Measurements from ENCODE around the gene KSR1.
"Not testable (repeated sequence)": the region's sequence is repeated elsewhere in the genome, so short reads cannot be mapped to it uniquely, and the experiment has no call there.

Gene KSR1

DNA sequence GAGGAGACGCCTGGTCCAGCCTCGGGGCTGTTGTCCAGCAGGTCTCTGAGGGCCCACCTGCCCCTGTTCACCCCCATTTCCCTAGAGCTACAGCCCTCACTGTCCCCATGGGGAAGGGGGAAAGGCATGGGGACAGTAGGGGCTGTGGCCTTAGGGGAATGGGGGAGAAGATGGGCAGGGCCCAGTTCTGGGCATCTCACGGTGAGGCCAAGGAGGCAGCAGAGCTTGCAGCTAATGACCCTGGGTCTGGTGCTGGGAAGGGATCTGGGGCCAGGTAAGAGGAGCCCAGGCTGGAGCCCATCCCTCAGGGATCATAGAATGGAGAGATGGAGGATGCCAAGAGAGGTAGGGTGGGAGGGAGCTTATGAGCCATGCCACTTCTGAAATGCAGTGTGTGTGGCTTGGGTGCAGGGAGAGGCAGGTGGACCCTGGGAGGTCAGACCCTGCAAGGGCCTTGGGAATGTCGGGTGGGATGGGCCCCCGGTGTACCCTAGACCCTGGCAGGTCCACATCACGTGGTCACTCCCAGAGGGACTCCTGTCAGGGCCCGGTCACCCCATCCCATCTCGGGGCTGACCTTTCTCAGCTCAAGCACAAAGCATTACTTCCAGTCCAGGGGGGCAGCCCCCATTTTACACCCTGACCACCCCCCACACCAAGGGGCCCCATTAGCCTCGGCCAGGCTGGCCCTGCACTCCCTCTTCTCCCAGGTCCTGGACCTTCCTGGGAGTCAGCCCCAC is 35.9 kb upstream of the KSR1 start:
- Histone ChIP-seq H3K4me3 (ENCODE audit: control insufficient read depth in 1 of 7, extremely low read depth in 1 of 7, insufficient read depth in 4 of 7, low read depth in 2 of 7, low read length in 6 of 7) (no peak overlapping the region), H3K27ac (ENCODE audit: insufficient read depth in 1 of 2, low read depth in 1 of 2, low read length in 2 of 2, poor library complexity in 1 of 2, severe bottlenecking in 2 of 2) (no peak overlapping the region), H3K36me3 (ENCODE audit: control insufficient read depth in 4 of 4, insufficient read depth in 4 of 4, low read length in 3 of 4) (no peaks in the 10 kb centered on the region), H3K4me1 (ENCODE audit: control extremely low read depth in 1 of 4, control insufficient read depth in 4 of 4, insufficient read depth in 4 of 4, low read length in 3 of 4) (peaks cover 0 to 4% (median 1%) of the 10 kb centered on the region in 4 experiments), H3K27me3 (replicated peaks in 2 of 5; ENCODE audit: control insufficient read depth in 4 of 5, insufficient read depth in 5 of 5, low read length in 4 of 5) (no peaks in the 10 kb centered on the region), H3K9me3 (ENCODE audit: control extremely low read depth in 1 of 5, control insufficient read depth in 4 of 5, insufficient read depth in 2 of 5, low read depth in 1 of 5, low read length in 4 of 5) (no peaks in the 10 kb centered on the region)
- WGBS (ENCODE audit: insufficient coverage), result 83% methylated on average over 6 of the region's 9 CpGs
- CTCF ChIA-PET, result interaction anchor here (2.6 kb wide), 1 partner anchor 31 kb away, joined by 11 read pairs; no protein-coding TSS in a partner anchor
- DNase-seq, result no peak
- POLR2A ChIA-PET, result no interaction called here

DNA sequence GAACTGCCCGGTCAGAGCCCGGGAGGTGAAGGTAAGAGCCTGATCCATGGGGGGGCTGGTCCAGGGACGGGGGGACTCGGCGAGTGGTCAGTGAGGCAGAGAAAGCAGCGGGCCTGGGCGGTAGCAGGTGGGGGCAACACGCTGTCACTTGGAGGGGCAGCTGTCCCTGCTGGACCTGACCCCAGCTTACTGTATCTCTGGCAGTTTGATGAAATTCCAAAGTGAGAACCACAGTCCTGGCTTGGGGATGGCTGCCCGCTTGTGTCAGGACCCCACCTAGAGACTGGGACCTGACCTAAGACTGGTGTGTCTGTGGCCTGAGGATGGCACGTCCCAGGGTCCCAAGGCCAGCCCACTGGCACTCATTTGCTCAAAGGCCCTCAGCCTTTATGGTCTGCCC is 35.1 kb upstream of the KSR1 start:
- H3K27ac ChIP-seq (ENCODE audit: insufficient read depth in 1 of 2, low read depth in 1 of 2, low read length in 2 of 2, poor library complexity in 1 of 2, severe bottlenecking in 2 of 2), result no peak overlapping the region
- H3K36me3 ChIP-seq (ENCODE audit: control insufficient read depth in 4 of 4, insufficient read depth in 4 of 4, low read length in 3 of 4), result no peaks in the 10 kb centered on the region
- WGBS (ENCODE audit: insufficient coverage), result 97% methylated on average over 10 of the region's 10 CpGs
- ChIA-PET POLR2A (no interaction called here), CTCF (interaction anchor here (2.2 to 2.6 kb wide), 2 partner anchors 7 to 31 kb away, joined by 6 to 11 read pairs; no protein-coding TSS in a partner anchor)
- H3K27me3 ChIP-seq (replicated peaks in 2 of 5; ENCODE audit: control insufficient read depth in 4 of 5, insufficient read depth in 5 of 5, low read length in 4 of 5), result no peaks in the 10 kb centered on the region
- no peaks in the 10 kb centered on the region for H3K4me1 ChIP-seq (ENCODE audit: control extremely low read depth in 1 of 4, control insufficient read depth in 4 of 4, insufficient read depth in 4 of 4, low read length in 3 of 4)
- DNase-seq, result no peak
- H3K9me3 ChIP-seq (ENCODE audit: control extremely low read depth in 1 of 5, control insufficient read depth in 4 of 5, insufficient read depth in 2 of 5, low read depth in 1 of 5, low read length in 4 of 5), result no peaks in the 10 kb centered on the region
- no peak overlapping the region for H3K4me3 ChIP-seq (ENCODE audit: control insufficient read depth in 1 of 7, extremely low read depth in 1 of 7, insufficient read depth in 4 of 7, low read depth in 2 of 7, low read length in 6 of 7)

- H3K27ac ChIP-seq (ENCODE audit: insufficient read depth in 1 of 2, low read depth in 1 of 2, low read length in 2 of 2, poor library complexity in 1 of 2, severe bottlenecking in 2 of 2); H3K27me3 ChIP-seq (replicated peaks in 2 of 5; ENCODE audit: control insufficient read depth in 4 of 5, insufficient read depth in 5 of 5, low read length in 4 of 5); H3K9me3 ChIP-seq (ENCODE audit: control extremely low read depth in 1 of 5, control insufficient read depth in 4 of 5, insufficient read depth in 2 of 5, low read depth in 1 of 5, low read length in 4 of 5); DNase-seq; H3K4me1 ChIP-seq (ENCODE audit: control extremely low read depth in 1 of 4, control insufficient read depth in 4 of 4, insufficient read depth in 4 of 4, low read length in 3 of 4); H3K36me3 ChIP-seq (ENCODE audit: control insufficient read depth in 4 of 4, insufficient read depth in 4 of 4, low read length in 3 of 4); H3K4me3 ChIP-seq (ENCODE audit: control insufficient read depth in 1 of 7, extremely low read depth in 1 of 7, insufficient read depth in 4 of 7, low read depth in 2 of 7, low read length in 6 of 7); POLR2A ChIA-PET: not testable (repeated sequence)
- WGBS (ENCODE audit: insufficient coverage), result 92% methylated on average over 4 of the region's 6 CpGs
- CTCF ChIA-PET, result interaction anchor here (2.2 to 2.6 kb wide), 2 partner anchors 8 to 32 kb away, joined by 6 to 11 read pairs; no protein-coding TSS in a partner anchor
These were observed 34.6 kb upstream of the KSR1 start for GRCh38 chr17:27421626-27422025.

DNA sequence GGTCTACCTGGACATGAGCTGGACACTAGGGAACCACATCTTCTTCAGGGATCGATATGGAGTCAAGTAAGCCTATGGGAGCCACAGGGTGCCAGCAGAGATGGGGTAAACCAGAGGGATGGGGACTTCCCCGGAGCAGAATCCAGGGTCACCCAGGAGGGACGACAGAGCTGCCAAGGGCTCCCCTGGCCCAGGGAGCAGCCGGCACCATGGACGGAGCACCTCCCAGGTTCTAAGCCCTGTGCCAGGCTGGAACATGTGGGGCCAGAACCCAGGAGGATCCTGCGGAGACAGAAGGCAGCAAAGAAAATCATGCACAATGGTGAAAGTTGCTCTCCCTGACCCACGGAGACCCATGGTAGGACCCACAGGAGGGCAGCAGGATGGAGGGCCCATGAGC is 33.6 kb upstream of the KSR1 start:
- Histone ChIP-seq H3K27me3 (replicated peaks in 2 of 5; ENCODE audit: control insufficient read depth in 4 of 5, insufficient read depth in 5 of 5, low read length in 4 of 5) (no peaks in the 10 kb centered on the region), H3K4me1 (ENCODE audit: control extremely low read depth in 1 of 4, control insufficient read depth in 4 of 4, insufficient read depth in 4 of 4, low read length in 3 of 4) (no peaks in the 10 kb centered on the region), H3K4me3 (ENCODE audit: control insufficient read depth in 1 of 7, extremely low read depth in 1 of 7, insufficient read depth in 4 of 7, low read depth in 2 of 7, low read length in 6 of 7) (no peak overlapping the region), H3K36me3 (ENCODE audit: control insufficient read depth in 4 of 4, insufficient read depth in 4 of 4, low read length in 3 of 4) (no peaks in the 10 kb centered on the region), H3K27ac (ENCODE audit: insufficient read depth in 1 of 2, low read depth in 1 of 2, low read length in 2 of 2, poor library complexity in 1 of 2, severe bottlenecking in 2 of 2) (no peak overlapping the region), H3K9me3 (ENCODE audit: control extremely low read depth in 1 of 5, control insufficient read depth in 4 of 5, insufficient read depth in 2 of 5, low read depth in 1 of 5, low read length in 4 of 5) (no peaks in the 10 kb centered on the region)
- no peak for DNase-seq
- WGBS (ENCODE audit: insufficient coverage), result 96% methylated on average over 6 of the region's 7 CpGs
- CTCF ChIA-PET, result interaction anchor here (2.2 kb wide), 1 partner anchor 9 kb away, joined by 6 read pairs; no protein-coding TSS in a partner anchor
- POLR2A ChIA-PET, result no interaction called here

GRCh38 chr17:27423651-27424050 is 32.6 kb upstream of the KSR1 start:
- ChIA-PET POLR2A (interaction anchor here (0.6 kb wide), 1 partner anchor 10 kb away, joined by 4 read pairs; no protein-coding TSS in a partner anchor), CTCF (interaction anchor here (0.8 kb wide), 1 partner anchor 88 kb away, joined by 3 read pairs; no protein-coding TSS in a partner anchor)
- Histone ChIP-seq H3K27ac (ENCODE audit: insufficient read depth in 1 of 2, low read depth in 1 of 2, low read length in 2 of 2, poor library complexity in 1 of 2, severe bottlenecking in 2 of 2) (no peak overlapping the region), H3K4me1 (ENCODE audit: control extremely low read depth in 1 of 4, control insufficient read depth in 4 of 4, insufficient read depth in 4 of 4, low read length in 3 of 4) (no peaks in the 10 kb centered on the region), H3K27me3 (replicated peaks in 2 of 5; ENCODE audit: control insufficient read depth in 4 of 5, insufficient read depth in 5 of 5, low read length in 4 of 5) (no peaks in the 10 kb centered on the region), H3K9me3 (ENCODE audit: control extremely low read depth in 1 of 5, control insufficient read depth in 4 of 5, insufficient read depth in 2 of 5, low read depth in 1 of 5, low read length in 4 of 5) (no peaks in the 10 kb centered on the region), H3K4me3 (ENCODE audit: control insufficient read depth in 1 of 7, extremely low read depth in 1 of 7, insufficient read depth in 4 of 7, low read depth in 2 of 7, low read length in 6 of 7) (no peak overlapping the region), H3K36me3 (ENCODE audit: control insufficient read depth in 4 of 4, insufficient read depth in 4 of 4, low read length in 3 of 4) (no peaks in the 10 kb centered on the region)
- 90% methylated on average over 3 of the region's 3 CpGs for WGBS (ENCODE audit: insufficient coverage)
- no peak for DNase-seq

- Histone ChIP-seq H3K27ac (ENCODE audit: insufficient read depth in 1 of 2, low read depth in 1 of 2, low read length in 2 of 2, poor library complexity in 1 of 2, severe bottlenecking in 2 of 2) (no peak overlapping the region), H3K4me1 (ENCODE audit: control extremely low read depth in 1 of 4, control insufficient read depth in 4 of 4, insufficient read depth in 4 of 4, low read length in 3 of 4) (no peaks in the 10 kb centered on the region), H3K9me3 (ENCODE audit: control extremely low read depth in 1 of 5, control insufficient read depth in 4 of 5, insufficient read depth in 2 of 5, low read depth in 1 of 5, low read length in 4 of 5) (no peaks in the 10 kb centered on the region), H3K36me3 (ENCODE audit: control insufficient read depth in 4 of 4, insufficient read depth in 4 of 4, low read length in 3 of 4) (no peaks in the 10 kb centered on the region), H3K4me3 (ENCODE audit: control insufficient read depth in 1 of 7, extremely low read depth in 1 of 7, insufficient read depth in 4 of 7, low read depth in 2 of 7, low read length in 6 of 7) (no peak overlapping the region), H3K27me3 (replicated peaks in 2 of 5; ENCODE audit: control insufficient read depth in 4 of 5, insufficient read depth in 5 of 5, low read length in 4 of 5) (no peaks in the 10 kb centered on the region)
- POLR2A ChIA-PET, result interaction anchor here (0.6 kb wide), 1 partner anchor 24 kb away, joined by 3 read pairs; no protein-coding TSS in a partner anchor
- CTCF ChIA-PET, result interaction anchor here (2.0 kb wide), 1 partner anchor 11 kb away, joined by 7 read pairs; no protein-coding TSS in a partner anchor
- no peak for DNase-seq
- WGBS (ENCODE audit: insufficient coverage), result 88% methylated on average over 10 of the region's 10 CpGs
These were observed 31.7 kb upstream of the KSR1 start for GRCh38 chr17:27424516-27424915.

DNA sequence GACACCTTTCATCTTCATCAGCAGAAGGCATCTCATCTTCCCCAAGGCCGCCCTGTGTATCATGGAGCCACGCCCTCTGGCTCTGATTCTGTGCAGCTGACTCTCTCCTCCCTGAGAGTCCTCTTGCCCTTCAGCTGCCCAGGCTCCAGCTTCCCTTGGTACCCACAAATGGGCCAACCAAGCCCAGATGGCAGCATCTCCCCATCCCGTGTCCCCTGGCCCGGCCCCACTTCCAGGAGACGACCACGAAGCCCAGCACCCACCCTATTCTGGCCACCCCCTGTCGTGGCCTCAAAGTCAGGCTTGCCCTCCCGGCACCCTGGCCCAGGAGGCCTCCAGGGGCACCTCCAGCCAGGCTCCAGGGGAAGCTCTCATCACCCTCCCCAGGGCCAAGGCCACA is 31.3 kb upstream of the KSR1 start:
- 100% methylated on average over 4 of the region's 8 CpGs for WGBS (ENCODE audit: insufficient coverage)
- Histone ChIP-seq H3K27ac (ENCODE audit: insufficient read depth in 1 of 2, low read depth in 1 of 2, low read length in 2 of 2, poor library complexity in 1 of 2, severe bottlenecking in 2 of 2) (no peak overlapping the region), H3K9me3 (ENCODE audit: control extremely low read depth in 1 of 5, control insufficient read depth in 4 of 5, insufficient read depth in 2 of 5, low read depth in 1 of 5, low read length in 4 of 5) (no peaks in the 10 kb centered on the region), H3K36me3 (ENCODE audit: control insufficient read depth in 4 of 4, insufficient read depth in 4 of 4, low read length in 3 of 4) (no peaks in the 10 kb centered on the region), H3K4me1 (ENCODE audit: control extremely low read depth in 1 of 4, control insufficient read depth in 4 of 4, insufficient read depth in 4 of 4, low read length in 3 of 4) (no peaks in the 10 kb centered on the region), H3K27me3 (replicated peaks in 2 of 5; ENCODE audit: control insufficient read depth in 4 of 5, insufficient read depth in 5 of 5, low read length in 4 of 5) (no peaks in the 10 kb centered on the region), H3K4me3 (ENCODE audit: control insufficient read depth in 1 of 7, extremely low read depth in 1 of 7, insufficient read depth in 4 of 7, low read depth in 2 of 7, low read length in 6 of 7) (no peak overlapping the region)
- no peak for DNase-seq
- POLR2A ChIA-PET, result interaction anchor here (0.6 kb wide), 1 partner anchor 24 kb away, joined by 3 read pairs; no protein-coding TSS in a partner anchor
- CTCF ChIA-PET, result interaction anchor here (2.0 kb wide), 1 partner anchor 12 kb away, joined by 7 read pairs; no protein-coding TSS in a partner anchor

All from common myeloid progenitor, CD34-positive (primary cell).